ENCODE results near the gene JUP. TPM values are rescaled to one million over a fixed set of nuclear protein-coding genes. Genes with fewer than 3 reads are reported as not detected.

JUP gene
- total RNA-seq, 1 experiment from 2014 or later: 352 TPM

GRCh38 chr17:41763327-41763726 is 23.2 kb downstream of the JUP start:
- ATAC-seq (no peak), DNase-seq (ENCODE audit: low read depth, low spot score) (no peak)
- TF ChIP-seq SIN3A (IDR thresholded peaks at IDR 0.05; ENCODE audit: borderline replicate concordance, insufficient read depth, low read depth, low read length) (no peak), REST (IDR thresholded peaks at IDR 0.05; ENCODE audit: insufficient read depth in 1 of 2, low read depth in 2 of 2, low read length in 1 of 2) (no peak), POLR2AphosphoS5 (IDR thresholded peaks at IDR 0.05; ENCODE audit: low read depth, low read length) (no peak), TCF7L2 (IDR thresholded peaks at IDR 0.05; ENCODE audit: low read depth, low read length) (no peak), CTCF (IDR thresholded peaks at IDR 0.05) (no peak)
- Histone ChIP-seq H3K27ac (ENCODE audit: low read length) (no peak overlapping the region), H3K9me3 (ENCODE audit: control insufficient read depth, insufficient read depth, low read depth, low read length) (no peaks in the 10 kb centered on the region), H3K4me1 (ENCODE audit: control insufficient read depth, insufficient read depth, low read length) (no peaks in the 10 kb centered on the region), H3K27me3 (ENCODE audit: control insufficient read depth, insufficient read depth, low read length) (no peaks in the 10 kb centered on the region), H3K36me3 (ENCODE audit: control insufficient read depth, insufficient read depth, low read length) (peaks cover 11% of the 10 kb centered on the region), H3K4me3 (ENCODE audit: low read depth in 2 of 2, low read length in 2 of 2) (no peak overlapping the region)
- ChIA-PET POLR2A (interaction anchor here (0.5 to 0.9 kb wide), 2 partner anchors 10 to 31 kb away, joined by 3 to 8 read pairs; no protein-coding TSS in a partner anchor), CTCF (interaction anchor here (0.6 kb wide), 1 partner anchor 80 kb away, joined by 3 read pairs; no protein-coding TSS in a partner anchor)
- intact Hi-C loops (cut with micrococcal nuclease; ENCODE audit: unreplicated experiment) (no loop called here), in situ Hi-C loops (cut with HindIII; ENCODE audit: low pct_unique_long_range_greater_than_20kb, low sequenced_read_pairs) (no loop called here)
- no TSS peak for BruUV-seq (replicated peaks)

GRCh38 chr17:41762841-41763240 is 23.7 kb downstream of the JUP start:
- CTCF ChIA-PET: interaction anchor here (0.6 kb wide), 1 partner anchor 80 kb away, joined by 3 read pairs; no protein-coding TSS in a partner anchor
- POLR2A ChIA-PET: interaction anchor here (0.5 to 0.9 kb wide), 2 partner anchors 10 to 30 kb away, joined by 3 to 8 read pairs; no protein-coding TSS in a partner anchor
- Histone ChIP-seq H3K36me3 (ENCODE audit: control insufficient read depth, insufficient read depth, low read length) (peaks cover 13% of the 10 kb centered on the region), H3K4me1 (ENCODE audit: control insufficient read depth, insufficient read depth, low read length) (no peaks in the 10 kb centered on the region), H3K27ac (ENCODE audit: low read length) (no peak overlapping the region), H3K27me3 (ENCODE audit: control insufficient read depth, insufficient read depth, low read length) (no peaks in the 10 kb centered on the region), H3K9me3 (ENCODE audit: control insufficient read depth, insufficient read depth, low read depth, low read length) (no peaks in the 10 kb centered on the region), H3K4me3 (ENCODE audit: low read depth in 2 of 2, low read length in 2 of 2) (no peak overlapping the region)
- BruUV-seq (replicated peaks): no TSS peak
- DNase-seq (ENCODE audit: low read depth, low spot score) (no peak), ATAC-seq (0 out of 2 replicates have a peak, but pooled peaks have one; percentile 19)
- TF ChIP-seq TCF7L2 (IDR thresholded peaks at IDR 0.05; ENCODE audit: low read depth, low read length) (no peak), SIN3A (IDR thresholded peaks at IDR 0.05; ENCODE audit: borderline replicate concordance, insufficient read depth, low read depth, low read length) (no peak), CTCF (IDR thresholded peaks at IDR 0.05) (no peak), POLR2AphosphoS5 (IDR thresholded peaks at IDR 0.05; ENCODE audit: low read depth, low read length) (no peak), REST (IDR thresholded peaks at IDR 0.05; ENCODE audit: insufficient read depth in 1 of 2, low read depth in 2 of 2, low read length in 1 of 2) (no peak)
- intact Hi-C loops (cut with micrococcal nuclease; ENCODE audit: unreplicated experiment): no loop called here
- in situ Hi-C loops (cut with HindIII; ENCODE audit: low pct_unique_long_range_greater_than_20kb, low sequenced_read_pairs): no loop called here
